Gastrocnemius medialis (tissue), 4 donors: ENCODE results near the gene GSTM4.

Experiments
- CTCF ChIP-seq, 5 experiments: fragments of 450-650 bp in 3 of 5; fragments of 200-600 bp in 2 of 5; sonication (generic) in 2 of 5; IDR thresholded peaks in 4 of 5; conservative IDR thresholded peaks in 1 of 5; 1 replicate in 4 of 5; 2 replicates in 1 of 5; pipeline ENCODE4 v1.5.1; 2016 to 2019; ENCODE audit warnings: antibody characterized with exemption in 5 of 5, mild to moderate bottlenecking in 3 of 5, moderate library complexity in 3 of 5
- POLR2A ChIP-seq, 2 donors: fragments of 450-650 bp; IDR thresholded peaks; one replicate each; pipeline ENCODE4 v1.6.1; 2017; ENCODE audit warnings: antibody characterized with exemption in 2 of 2, mild to moderate bottlenecking in 2 of 2, moderate library complexity in 2 of 2

GRCh38 chr1:109668123-109668775 is 12.3 kb downstream of the GSTM4 start:
- TF ChIP-seq CTCF (IDR thresholded peaks at IDR 0.05 in 4 of 5, conservative IDR thresholded peaks at IDR 0.05 in 1 of 5) (no peak), POLR2A (IDR thresholded peaks at IDR 0.05) (no peak)
